ENCODE results near the gene ATE1.
"Not testable (repeated sequence)": the region's sequence is repeated elsewhere in the genome, so short reads cannot be mapped to it uniquely, and the experiment has no call there.

The ATE1 gene

DNA sequence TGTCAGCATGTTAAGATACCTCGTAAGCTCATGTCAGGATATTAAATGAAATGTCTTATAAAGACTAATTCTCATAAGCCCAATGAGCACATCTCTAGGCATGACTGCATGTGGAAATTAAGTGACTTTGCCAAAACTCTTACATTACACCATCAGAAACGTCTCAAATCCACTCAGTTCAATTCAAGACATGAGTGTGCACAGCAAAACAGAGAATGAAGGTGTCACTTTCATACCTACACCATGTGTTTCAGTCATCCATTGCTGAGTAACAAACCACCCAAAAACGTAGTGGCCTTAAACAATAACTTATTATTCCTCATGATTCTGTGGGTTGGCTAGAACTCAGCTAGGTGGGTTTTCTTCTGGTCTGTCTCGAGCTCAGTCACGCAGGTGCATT is 99.8 kb downstream of the ATE1 start:
- no peak for TF ChIP-seq TOX (CRISPR knock-in tag; IDR thresholded peaks at IDR 0.05; ENCODE audit: borderline replicate concordance)
- no peak for TF ChIP-seq OSR1 (CRISPR knock-in tag; IDR thresholded peaks at IDR 0.05)
- no peak for TF ChIP-seq ZC3H10 (CRISPR knock-in tag; IDR thresholded peaks at IDR 0.05)
- TF ChIP-seq, protein P1, sequence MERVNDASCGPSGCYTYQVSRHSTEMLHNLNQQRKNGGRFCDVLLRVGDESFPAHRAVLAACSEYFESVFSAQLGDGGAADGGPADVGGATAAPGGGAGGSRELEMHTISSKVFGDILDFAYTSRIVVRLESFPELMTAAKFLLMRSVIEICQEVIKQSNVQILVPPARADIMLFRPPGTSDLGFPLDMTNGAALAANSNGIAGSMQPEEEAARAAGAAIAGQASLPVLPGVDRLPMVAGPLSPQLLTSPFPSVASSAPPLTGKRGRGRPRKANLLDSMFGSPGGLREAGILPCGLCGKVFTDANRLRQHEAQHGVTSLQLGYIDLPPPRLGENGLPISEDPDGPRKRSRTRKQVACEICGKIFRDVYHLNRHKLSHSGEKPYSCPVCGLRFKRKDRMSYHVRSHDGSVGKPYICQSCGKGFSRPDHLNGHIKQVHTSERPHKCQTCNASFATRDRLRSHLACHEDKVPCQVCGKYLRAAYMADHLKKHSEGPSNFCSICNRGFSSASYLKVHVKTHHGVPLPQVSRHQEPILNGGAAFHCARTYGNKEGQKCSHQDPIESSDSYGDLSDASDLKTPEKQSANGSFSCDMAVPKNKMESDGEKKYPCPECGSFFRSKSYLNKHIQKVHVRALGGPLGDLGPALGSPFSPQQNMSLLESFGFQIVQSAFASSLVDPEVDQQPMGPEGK (CRISPR knock-in tag; IDR thresholded peaks at IDR 0.05; ENCODE audit: borderline replicate concordance) = no peak
- no peak for TF ChIP-seq ZFP30 (CRISPR knock-in tag; IDR thresholded peaks at IDR 0.05)
- ATAC-seq = no peak

DNA sequence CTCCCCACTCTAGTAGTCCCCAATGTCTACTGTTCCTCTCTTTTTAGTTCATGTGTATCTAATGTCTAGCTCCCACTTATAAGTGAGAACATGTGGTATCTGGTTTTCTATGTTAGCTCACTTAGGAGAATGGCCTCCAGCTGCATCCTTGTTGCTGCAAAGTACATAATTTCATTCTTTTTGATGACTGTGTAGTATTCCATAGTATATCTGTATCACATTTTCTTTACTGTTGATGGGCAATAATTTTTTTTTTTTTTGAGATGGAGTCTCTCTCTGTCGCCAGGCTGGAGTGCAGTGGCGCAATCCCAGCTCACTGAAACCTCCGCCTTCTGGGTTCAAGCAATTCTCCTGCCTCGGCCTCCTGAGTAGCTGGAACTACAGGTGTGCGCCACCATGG is 101.1 kb downstream of the ATE1 start:
- ATAC-seq = not testable (repeated sequence)

DNA sequence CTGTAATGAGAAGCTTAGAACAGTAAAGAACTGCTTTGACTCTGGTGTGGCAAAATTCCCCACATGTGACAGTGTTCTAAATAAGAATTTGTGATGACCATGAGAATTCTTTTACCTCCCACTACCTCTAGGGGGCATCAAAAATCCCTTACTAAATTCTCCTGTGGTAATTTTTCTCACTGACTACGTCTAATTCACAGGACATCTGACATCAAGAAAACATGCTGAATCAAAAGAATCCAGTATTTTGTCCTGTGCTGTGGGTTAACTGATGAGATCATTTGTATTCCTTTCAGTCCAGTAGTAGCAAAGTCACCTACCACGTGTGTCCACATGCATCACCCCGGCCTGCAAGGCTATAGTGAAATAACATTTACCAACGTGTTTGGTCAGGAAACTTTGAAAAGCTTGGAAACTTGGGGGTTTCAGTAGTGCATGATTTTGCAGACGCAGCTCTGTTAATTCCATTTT is 103.8 kb downstream of the ATE1 start:
- TF ChIP-seq PPARA (CRISPR knock-in tag; IDR thresholded peaks at IDR 0.05; ENCODE audit: borderline replicate concordance) = no peak
- no peak for TF ChIP-seq ZC3H10 (CRISPR knock-in tag; IDR thresholded peaks at IDR 0.05)
- no peak for TF ChIP-seq GLIS3 (CRISPR knock-in tag; IDR thresholded peaks at IDR 0.05)
- no peak for TF ChIP-seq ZFP3 (CRISPR knock-in tag; IDR thresholded peaks at IDR 0.05)
- TF ChIP-seq ARNTL (CRISPR knock-in tag; IDR thresholded peaks at IDR 0.05; ENCODE audit: borderline replicate concordance, low read depth) = no peak
- TF ChIP-seq, protein P2, sequence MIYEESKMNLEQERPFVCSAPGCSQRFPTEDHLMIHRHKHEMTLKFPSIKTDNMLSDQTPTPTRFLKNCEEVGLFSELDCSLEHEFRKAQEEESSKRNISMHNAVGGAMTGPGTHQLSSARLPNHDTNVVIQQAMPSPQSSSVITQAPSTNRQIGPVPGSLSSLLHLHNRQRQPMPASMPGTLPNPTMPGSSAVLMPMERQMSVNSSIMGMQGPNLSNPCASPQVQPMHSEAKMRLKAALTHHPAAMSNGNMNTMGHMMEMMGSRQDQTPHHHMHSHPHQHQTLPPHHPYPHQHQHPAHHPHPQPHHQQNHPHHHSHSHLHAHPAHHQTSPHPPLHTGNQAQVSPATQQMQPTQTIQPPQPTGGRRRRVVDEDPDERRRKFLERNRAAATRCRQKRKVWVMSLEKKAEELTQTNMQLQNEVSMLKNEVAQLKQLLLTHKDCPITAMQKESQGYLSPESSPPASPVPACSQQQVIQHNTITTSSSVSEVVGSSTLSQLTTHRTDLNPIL (CRISPR knock-in tag; IDR thresholded peaks at IDR 0.05; ENCODE audit: low read depth) = no peak
- no peak for TF ChIP-seq ZNF8 (CRISPR knock-in tag; IDR thresholded peaks at IDR 0.05)
- no peak for TF ChIP-seq SNAI2 (CRISPR knock-in tag; IDR thresholded peaks at IDR 0.05)
- ATAC-seq = peak; percentile 78

GRCh38 chr10:121822724-121823123 is 105.1 kb downstream of the ATE1 start:
- TF ChIP-seq GLIS3 (CRISPR knock-in tag; IDR thresholded peaks at IDR 0.05) (no peak), TOX (CRISPR knock-in tag; IDR thresholded peaks at IDR 0.05; ENCODE audit: borderline replicate concordance) (no peak), RARB (CRISPR knock-in tag; IDR thresholded peaks at IDR 0.05) (no peak), ZFP30 (CRISPR knock-in tag; IDR thresholded peaks at IDR 0.05) (no peak), ISL1 (CRISPR knock-in tag; IDR thresholded peaks at IDR 0.05) (no peak), BACH2 (CRISPR knock-in tag; IDR thresholded peaks at IDR 0.05; ENCODE audit: borderline replicate concordance) (no peak), ZNF565 (CRISPR knock-in tag; conservative IDR thresholded peaks at IDR 0.05; ENCODE audit: low read depth) (no peak), ESRRG (CRISPR knock-in tag; IDR thresholded peaks at IDR 0.05) (no peak), OSR1 (CRISPR knock-in tag; IDR thresholded peaks at IDR 0.05) (no peak), PPARA (CRISPR knock-in tag; IDR thresholded peaks at IDR 0.05; ENCODE audit: borderline replicate concordance) (no peak), CSDC2 (CRISPR knock-in tag; IDR thresholded peaks at IDR 0.05) (no peak), CSRNP3 (CRISPR knock-in tag; IDR thresholded peaks at IDR 0.05) (no peak)
- TF ChIP-seq, protein P3, sequence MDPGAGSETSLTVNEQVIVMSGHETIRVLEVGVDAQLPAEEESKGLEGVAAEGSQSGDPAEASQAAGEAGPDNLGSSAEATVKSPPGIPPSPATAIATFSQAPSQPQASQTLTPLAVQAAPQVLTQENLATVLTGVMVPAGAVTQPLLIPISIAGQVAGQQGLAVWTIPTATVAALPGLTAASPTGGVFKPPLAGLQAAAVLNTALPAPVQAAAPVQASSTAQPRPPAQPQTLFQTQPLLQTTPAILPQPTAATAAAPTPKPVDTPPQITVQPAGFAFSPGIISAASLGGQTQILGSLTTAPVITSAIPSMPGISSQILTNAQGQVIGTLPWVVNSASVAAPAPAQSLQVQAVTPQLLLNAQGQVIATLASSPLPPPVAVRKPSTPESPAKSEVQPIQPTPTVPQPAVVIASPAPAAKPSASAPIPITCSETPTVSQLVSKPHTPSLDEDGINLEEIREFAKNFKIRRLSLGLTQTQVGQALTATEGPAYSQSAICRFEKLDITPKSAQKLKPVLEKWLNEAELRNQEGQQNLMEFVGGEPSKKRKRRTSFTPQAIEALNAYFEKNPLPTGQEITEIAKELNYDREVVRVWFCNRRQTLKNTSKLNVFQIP (CRISPR knock-in tag; IDR thresholded peaks at IDR 0.05; ENCODE audit: borderline replicate concordance, low read depth) = no peak
- TF ChIP-seq, protein P1 (CRISPR knock-in tag; IDR thresholded peaks at IDR 0.05; ENCODE audit: borderline replicate concordance) = no peak
- TF ChIP-seq, protein P2 (CRISPR knock-in tag; IDR thresholded peaks at IDR 0.05; ENCODE audit: low read depth) = no peak
- no peak for ATAC-seq

All from SK-N-SH treated with all-trans-retinoic acid at 6 μM for 48 hours (cell line).